Natural killer cell (primary cell): ENCODE measurements around the gene TEX52. TPM values are rescaled to one million over a fixed set of nuclear protein-coding genes. Genes with fewer than 3 reads are reported as not detected.

Experiments used
- ATAC-seq, 3 donors: fragments of 150-1000 bp in 2 of 3; fragments of 200-7000 bp in 1 of 3; cut with Tn5 transposase; 1 replicate in 1 of 3; 2 replicates in 2 of 3; pipeline ENCODE4 v1.10.0; 2021; ENCODE audit warnings: mild to moderate bottlenecking in 2 of 3, moderate library complexity in 2 of 3
- DNase-seq, 2 donors: peaks; one replicate each; pipeline versions ENCODE4 v3.0.0 to v3.0.0-alpha.2; 2013 to 2021; ENCODE audit warnings: mixed read lengths in 1 of 2
- H3K27ac ChIP-seq: one replicate; pipeline ENCODE4 v1.5.1; 2013; ENCODE audit warnings: mild to moderate bottlenecking, low read length
- H3K27me3 ChIP-seq: one replicate; pipeline ENCODE4 v1.6.1; 2013; ENCODE audit warnings: low read length; ENCODE audit not compliant: control insufficient read depth, insufficient read depth
- H3K36me3 ChIP-seq: one replicate; pipeline ENCODE4 v1.6.1; 2013; ENCODE audit warnings: low read length; ENCODE audit not compliant: control insufficient read depth, insufficient read depth
- H3K4me1 ChIP-seq: one replicate; pipeline ENCODE4 v1.6.1; 2013; ENCODE audit warnings: low read length; ENCODE audit not compliant: control insufficient read depth, insufficient read depth
- H3K4me3 ChIP-seq: one replicate; pipeline ENCODE4 v1.5.1; 2013; ENCODE audit warnings: low read length
- H3K9me3 ChIP-seq: one replicate; pipeline ENCODE4 v1.6.1; 2013; ENCODE audit warnings: low read length; ENCODE audit not compliant: control insufficient read depth, insufficient read depth
- H3K27ac Mint-ChIP-seq, 2 donors: one replicate each; pipeline ENCODE4 v1.8.0; 2022; ENCODE audit warnings: mild to moderate bottlenecking in 2 of 2, mixed read lengths in 2 of 2, moderate library complexity in 1 of 2
- H3K27me3 Mint-ChIP-seq, 2 donors: one replicate each; pipeline ENCODE4 v1.8.0; 2022; ENCODE audit warnings: low read depth in 2 of 2, mixed read lengths in 2 of 2
- H3K36me3 Mint-ChIP-seq: one replicate; pipeline ENCODE4 v1.8.0; 2022; ENCODE audit warnings: mixed read lengths
- H3K4me1 Mint-ChIP-seq, 2 donors: one replicate each; pipeline ENCODE4 v1.8.0; 2022; ENCODE audit warnings: mixed read lengths in 2 of 2
- H3K4me3 Mint-ChIP-seq: one replicate; pipeline ENCODE4 v1.8.0; 2022; ENCODE audit warnings: mild to moderate bottlenecking, moderate library complexity, mixed read lengths
- H3K9me3 Mint-ChIP-seq, 2 donors: one replicate each; pipeline ENCODE4 v1.8.0; 2022; ENCODE audit warnings: mixed read lengths in 2 of 2
- WGBS: methylation state at CpG from one replicate; pipeline ENCODE4 v1.1.7; 2013; ENCODE audit warnings: missing lambda C conversion rate; ENCODE audit not compliant: insufficient coverage; 5-methylcytosine and 5-hydroxymethylcytosine counted together
- intact Hi-C: fragments of 100-400 bp; cut with micrococcal nuclease; formaldehyde crosslinking; loops from one replicate; pipeline ENCODE4 v1.14.2; 2022
- total RNA-seq, 4 donors: library from RNA; stranded (reverse); fragments of 120-200 nt in 1 of 4; gene quantifications; one replicate each; pipeline versions ENCODE4 v1.2.3 to v1.2.4, GENCODE V29; 2013 to 2022
- TF ChIP-seq, protein P1 (sequence below): fragments of 200-600 bp; IDR thresholded peaks from one replicate; pipeline ENCODE4 v1.8.0; 2022; ENCODE audit warnings: antibody characterized with exemption

TEX52 gene
- total RNA-seq, 3 donors from 2014 or later (not counting 1 experiment from before 2014, with no cell fraction given): not detected

DNA sequence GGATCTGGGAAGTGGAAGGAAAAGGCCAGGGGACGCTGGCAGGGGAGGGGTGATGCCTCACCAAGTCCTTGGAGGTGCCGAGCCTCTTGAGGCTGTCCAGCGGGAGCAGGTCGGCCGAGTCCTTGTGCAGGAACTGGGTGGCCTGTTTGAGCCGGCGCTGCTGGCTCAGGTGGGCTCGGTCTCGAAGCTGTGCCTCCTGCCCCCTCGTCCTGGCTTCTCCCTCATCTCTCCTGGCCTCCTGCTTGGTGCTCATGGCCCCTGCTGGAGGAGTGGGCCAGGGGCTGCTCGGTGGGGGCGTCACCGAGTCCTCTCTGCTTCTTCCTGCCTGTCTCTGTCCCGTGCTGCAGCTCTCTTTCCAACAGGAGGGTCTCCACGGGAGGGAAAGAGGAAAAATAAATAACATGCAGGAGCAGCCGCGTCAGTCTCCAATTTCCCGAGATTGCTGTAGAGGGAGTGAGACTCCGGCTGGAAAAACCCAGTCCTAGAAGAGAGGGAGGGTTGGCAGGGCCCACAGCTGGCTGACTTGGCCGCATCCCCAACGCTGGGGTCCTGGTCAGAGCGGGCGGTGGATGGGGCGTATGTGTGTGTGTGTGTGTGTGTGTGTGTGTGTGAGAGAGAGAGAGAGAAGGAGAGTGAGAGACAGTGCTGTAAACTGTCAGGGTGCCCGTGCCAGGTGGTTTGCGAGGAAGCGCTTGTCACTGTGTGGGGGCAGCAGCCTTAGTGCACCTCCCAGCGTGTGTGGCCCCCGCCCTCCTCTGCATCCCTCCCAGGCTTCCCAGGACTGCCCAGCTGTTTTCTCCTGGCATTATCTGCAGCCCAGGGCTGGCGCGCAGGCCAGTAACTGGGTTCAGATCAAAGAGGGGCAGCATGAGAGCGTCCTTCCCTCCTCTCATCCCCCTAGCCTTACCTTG lies 22.0 kb downstream of the TEX52 start, which contains the start of gene NRIP2:
NRIP2 (minus strand) TSS at position 455 of the 911 bp plus-strand sequence; CDS start at position 403, 52 bp downstream.
- no peaks in the 10 kb centered on the region for H3K9me3 Mint-ChIP-seq
- no peaks in the 10 kb centered on the region for H3K4me1 ChIP-seq
- WGBS: 48% methylated on average over 32 of the region's 32 CpGs
- H3K36me3 ChIP-seq: peaks cover 17% of the 10 kb centered on the region
- H3K27me3 ChIP-seq: no peaks in the 10 kb centered on the region
- peak within 1 kb of the TSS in 1 of 2 donors; percentile 20 for H3K27ac Mint-ChIP-seq
- H3K27ac ChIP-seq: no peak within 1 kb of the TSS
- TF ChIP-seq, protein P1, sequence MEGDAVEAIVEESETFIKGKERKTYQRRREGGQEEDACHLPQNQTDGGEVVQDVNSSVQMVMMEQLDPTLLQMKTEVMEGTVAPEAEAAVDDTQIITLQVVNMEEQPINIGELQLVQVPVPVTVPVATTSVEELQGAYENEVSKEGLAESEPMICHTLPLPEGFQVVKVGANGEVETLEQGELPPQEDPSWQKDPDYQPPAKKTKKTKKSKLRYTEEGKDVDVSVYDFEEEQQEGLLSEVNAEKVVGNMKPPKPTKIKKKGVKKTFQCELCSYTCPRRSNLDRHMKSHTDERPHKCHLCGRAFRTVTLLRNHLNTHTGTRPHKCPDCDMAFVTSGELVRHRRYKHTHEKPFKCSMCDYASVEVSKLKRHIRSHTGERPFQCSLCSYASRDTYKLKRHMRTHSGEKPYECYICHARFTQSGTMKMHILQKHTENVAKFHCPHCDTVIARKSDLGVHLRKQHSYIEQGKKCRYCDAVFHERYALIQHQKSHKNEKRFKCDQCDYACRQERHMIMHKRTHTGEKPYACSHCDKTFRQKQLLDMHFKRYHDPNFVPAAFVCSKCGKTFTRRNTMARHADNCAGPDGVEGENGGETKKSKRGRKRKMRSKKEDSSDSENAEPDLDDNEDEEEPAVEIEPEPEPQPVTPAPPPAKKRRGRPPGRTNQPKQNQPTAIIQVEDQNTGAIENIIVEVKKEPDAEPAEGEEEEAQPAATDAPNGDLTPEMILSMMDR: no peak
- no peaks in the 10 kb centered on the region for H3K9me3 ChIP-seq
- intact Hi-C loops: no loop called here
- H3K27me3 Mint-ChIP-seq: peaks cover 0 to 2% of the 10 kb centered on the region in 2 donors
- peaks cover 7% of the 10 kb centered on the region for H3K36me3 Mint-ChIP-seq
- H3K4me3 ChIP-seq: no peak within 1 kb of the TSS
- H3K4me3 Mint-ChIP-seq: no peak within 1 kb of the TSS
- ATAC-seq (peak in 1 of 3 donors; percentile 34), DNase-seq (no peak)
- H3K4me1 Mint-ChIP-seq: peaks cover 6 to 12% of the 10 kb centered on the region in 2 donors

DNA sequence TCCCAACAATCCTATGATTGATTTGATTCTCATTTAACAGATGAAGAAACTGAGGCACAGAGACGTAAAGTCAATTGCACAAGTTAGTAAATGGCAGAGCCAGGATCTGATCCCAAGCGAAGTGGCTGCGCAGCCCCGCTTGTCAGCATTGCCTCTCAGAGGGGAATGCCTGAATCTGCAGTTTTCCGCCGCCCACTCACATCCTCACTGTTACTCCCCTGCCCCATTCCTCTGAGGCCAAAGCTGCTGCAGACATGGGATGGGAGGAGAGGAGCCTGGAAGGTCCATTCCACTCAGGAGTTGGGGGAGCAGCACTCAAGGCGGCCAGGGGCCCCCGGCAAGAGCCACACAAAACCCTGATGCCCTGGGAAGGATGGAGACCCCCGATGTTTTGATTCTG lies 23.0 kb downstream of the TEX52 start:
- intact Hi-C loops: no loop called here
- peaks cover 16% of the 10 kb centered on the region for H3K36me3 ChIP-seq
- WGBS: 97% methylated on average over 9 of the region's 9 CpGs

DNA sequence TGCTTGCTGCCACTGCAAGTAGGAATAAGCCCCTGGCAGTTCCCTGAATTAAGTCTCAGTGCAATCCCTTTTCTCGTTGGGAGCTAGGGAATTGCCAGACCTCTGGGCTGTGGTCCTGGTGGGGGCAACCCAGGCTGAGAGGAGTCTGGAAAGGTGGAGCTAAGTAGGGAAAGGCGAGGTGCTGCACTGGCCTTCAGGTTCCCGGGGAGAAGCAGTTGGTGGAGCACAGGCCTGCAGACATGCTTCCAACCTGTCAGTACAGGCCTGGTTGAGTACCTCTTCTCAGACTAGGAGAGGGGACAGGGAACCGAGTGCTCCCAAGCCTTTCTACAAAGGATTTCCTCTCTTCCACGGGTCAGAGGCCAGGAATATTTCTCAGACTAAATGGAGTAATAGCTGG lies 23.5 kb downstream of the TEX52 start:
- no peak overlapping the region for H3K27ac ChIP-seq
- no peak for ATAC-seq
- DNase-seq: no peak
- peaks cover 0 to 2% of the 10 kb centered on the region in 2 donors for H3K27me3 Mint-ChIP-seq
- H3K9me3 Mint-ChIP-seq: no peaks in the 10 kb centered on the region
- no peak overlapping the region for H3K27ac Mint-ChIP-seq
- no peaks in the 10 kb centered on the region for H3K27me3 ChIP-seq
- no peaks in the 10 kb centered on the region for H3K9me3 ChIP-seq
- H3K36me3 Mint-ChIP-seq: no peaks in the 10 kb centered on the region
- H3K36me3 ChIP-seq: peaks cover 16% of the 10 kb centered on the region
- H3K4me3 Mint-ChIP-seq: no peak overlapping the region
- 88% methylated on average over 4 of the region's 5 CpGs for WGBS
- TF ChIP-seq, protein P1: no peak
- no peak overlapping the region for H3K4me3 ChIP-seq
- H3K4me1 ChIP-seq: no peaks in the 10 kb centered on the region
- intact Hi-C loops: no loop called here
- peaks cover 6 to 12% of the 10 kb centered on the region in 2 donors for H3K4me1 Mint-ChIP-seq

More for the DNA sequence above, 23.0 kb downstream of the TEX52 start:
- ATAC-seq (no peak), DNase-seq (no peak)
- no peak overlapping the region for H3K4me3 ChIP-seq
- H3K27ac ChIP-seq: no peak overlapping the region
- Mint-ChIP-seq H3K27me3 (peaks cover 0 to 2% of the 10 kb centered on the region in 2 donors), H3K27ac (no peak overlapping the region), H3K4me3 (no peak overlapping the region), H3K36me3 (no peaks in the 10 kb centered on the region), H3K9me3 (no peaks in the 10 kb centered on the region), H3K4me1 (peaks cover 6 to 12% of the 10 kb centered on the region in 2 donors)
- H3K4me1 ChIP-seq: no peaks in the 10 kb centered on the region
- no peaks in the 10 kb centered on the region for H3K27me3 ChIP-seq
- TF ChIP-seq, protein P1: no peak
- H3K9me3 ChIP-seq: no peaks in the 10 kb centered on the region
